IgD-negative memory B cell (primary cell): ENCODE measurements around the gene KCNMA1. TPM values are rescaled to one million over a fixed set of nuclear protein-coding genes. Genes with fewer than 3 reads are reported as not detected.

Experiments
- H3K27ac Mint-ChIP-seq, 3 donors: one replicate each; pipeline ENCODE4 v1.8.0; 2020 to 2022; ENCODE audit warnings: mild to moderate bottlenecking in 3 of 3, mixed read lengths in 3 of 3, moderate library complexity in 1 of 3
- H3K27me3 Mint-ChIP-seq: one replicate; pipeline ENCODE4 v1.8.0; 2021; ENCODE audit warnings: mixed read lengths
- H3K36me3 Mint-ChIP-seq: one replicate; pipeline ENCODE4 v1.8.0; 2020; ENCODE audit warnings: mild to moderate bottlenecking, mixed read lengths
- H3K4me1 Mint-ChIP-seq, 3 donors: one replicate each; pipeline ENCODE4 v1.8.0; 2020 to 2022; ENCODE audit warnings: mixed read lengths in 3 of 3, mild to moderate bottlenecking in 1 of 3
- H3K4me3 Mint-ChIP-seq, 4 donors: one replicate each; pipeline ENCODE4 v1.8.0; 2020 to 2022; ENCODE audit warnings: mild to moderate bottlenecking in 4 of 4, mixed read lengths in 4 of 4, moderate library complexity in 3 of 4
- H3K9me3 Mint-ChIP-seq, 3 donors: one replicate each; pipeline ENCODE4 v1.8.0; 2020 to 2021; ENCODE audit warnings: mixed read lengths in 3 of 3, mild to moderate bottlenecking in 1 of 3
- polyA plus RNA-seq: library from polyadenylated mRNA; unstranded; fragments of 300-500 nt; fragmentation: Illumina TruSeq; gene quantifications from one replicate; pipeline ENCODE4 v1.2.3, GENCODE V29; 2021

The KCNMA1 gene
- polyA plus RNA-seq, 1 donor from 2014 or later = 5.5 TPM

DNA sequence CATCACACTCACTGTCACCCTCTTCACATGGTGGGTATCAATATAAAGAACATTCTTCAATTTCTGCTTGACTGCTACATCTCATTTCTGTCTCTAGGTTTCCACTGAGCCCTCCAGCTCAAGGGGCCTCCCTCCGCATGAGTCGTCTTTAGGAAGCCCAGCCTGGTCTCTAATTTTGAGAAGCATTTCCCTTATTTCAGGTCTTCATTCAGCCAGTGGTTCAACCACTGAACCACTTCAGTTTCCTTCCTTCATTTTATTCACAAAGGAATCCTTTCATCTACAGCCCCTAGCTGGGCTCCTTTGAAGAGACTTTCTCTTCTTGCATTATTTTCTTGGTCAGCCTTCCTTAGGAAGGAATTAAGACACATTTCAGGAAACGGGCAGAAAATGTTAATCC is 257.4 kb downstream of the KCNMA1 start:
- H3K27ac Mint-ChIP-seq = no peak overlapping the region
- no peaks in the 10 kb centered on the region for H3K36me3 Mint-ChIP-seq
- H3K4me1 Mint-ChIP-seq = peaks cover 0 to 2% (median 0%) of the 10 kb centered on the region in 3 donors
- H3K4me3 Mint-ChIP-seq = no peak overlapping the region
- H3K9me3 Mint-ChIP-seq = no peaks in the 10 kb centered on the region
- peaks cover 7% of the 10 kb centered on the region for H3K27me3 Mint-ChIP-seq

DNA sequence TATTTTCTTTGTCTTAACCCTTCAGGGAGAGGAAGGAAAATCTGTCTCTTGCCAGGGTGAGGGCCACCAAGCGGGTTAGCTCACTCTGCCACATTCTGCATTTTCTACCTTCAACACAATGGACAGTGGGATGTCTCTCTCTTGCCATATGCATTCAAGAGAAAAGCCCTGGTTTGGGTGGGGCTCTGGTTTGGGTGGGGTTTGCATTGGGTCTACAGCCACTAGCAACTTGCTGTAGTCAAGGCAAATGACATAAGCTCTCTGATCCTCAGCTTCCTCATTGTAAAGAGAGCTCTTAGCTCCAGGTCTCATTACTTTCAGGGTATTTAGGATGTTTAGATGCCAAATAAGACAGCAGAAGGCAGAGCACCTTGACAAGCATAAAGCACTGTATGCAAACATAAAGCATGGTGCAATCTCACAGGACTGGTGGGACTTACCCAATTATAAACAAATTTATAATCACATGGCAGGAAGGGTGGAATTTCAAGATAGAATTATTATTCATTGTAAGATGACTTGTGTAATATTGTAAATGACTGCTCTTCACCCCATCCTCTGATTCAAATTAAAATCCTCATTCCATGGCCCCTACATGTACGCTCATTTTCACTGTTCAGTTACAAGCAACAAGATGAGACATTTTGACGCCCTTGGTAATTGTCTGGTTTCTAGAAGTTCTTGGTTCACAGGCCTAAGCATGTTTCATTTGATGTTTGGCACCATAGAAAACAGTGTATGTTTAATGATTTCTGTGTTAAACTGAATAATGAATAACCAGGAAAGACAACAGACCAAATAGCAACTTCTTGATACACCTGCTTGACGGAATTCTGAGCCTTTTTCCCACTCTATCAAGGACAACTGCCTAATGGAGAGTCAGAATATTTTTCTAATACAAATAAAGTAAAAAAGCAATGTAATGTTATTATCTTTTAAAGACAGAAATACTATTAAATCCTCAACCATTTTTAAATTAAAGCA is 258.9 kb downstream of the KCNMA1 start:
- Mint-ChIP-seq H3K4me3 (no peak overlapping the region), H3K27ac (no peak overlapping the region), H3K4me1 (peaks cover 0 to 2% (median 0%) of the 10 kb centered on the region in 3 donors), H3K27me3 (peaks cover 7% of the 10 kb centered on the region), H3K36me3 (no peaks in the 10 kb centered on the region), H3K9me3 (no peaks in the 10 kb centered on the region)

DNA sequence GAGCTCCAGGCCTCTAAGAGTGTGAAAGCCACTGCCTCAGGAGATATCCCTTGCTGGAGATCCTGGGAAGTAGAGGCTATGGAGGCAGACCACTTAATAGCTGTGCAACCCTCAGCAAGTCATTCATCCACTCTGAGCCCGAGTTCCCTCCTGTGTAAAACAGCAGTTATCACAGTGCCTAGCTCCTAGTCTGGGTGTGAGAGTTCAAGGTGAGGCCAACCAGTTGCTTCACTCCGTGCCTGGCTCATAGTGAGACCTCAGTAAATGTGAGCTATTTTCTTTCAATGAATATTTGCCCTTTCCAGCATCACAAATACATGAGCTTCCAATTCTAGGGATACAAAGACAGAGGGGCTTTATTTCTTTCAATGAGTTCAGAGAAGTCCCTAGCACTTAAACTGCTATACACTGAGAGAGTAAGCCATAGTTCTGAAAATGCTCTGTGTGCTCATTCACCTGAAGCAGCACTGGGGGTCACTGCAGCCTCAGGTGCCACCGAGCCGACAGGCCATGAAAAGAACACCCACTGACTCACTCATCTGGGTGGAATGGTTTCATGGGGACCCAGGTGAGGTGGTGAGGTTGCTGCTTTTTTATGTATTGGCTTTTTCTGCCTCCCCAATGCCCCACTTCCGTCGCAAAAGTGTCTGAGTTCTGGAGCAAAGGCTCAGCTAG is 259.8 kb downstream of the KCNMA1 start:
- H3K9me3 Mint-ChIP-seq = peaks cover 0 to 2% (median 0%) of the 10 kb centered on the region in 3 donors
- peaks cover 0 to 2% (median 0%) of the 10 kb centered on the region in 3 donors for H3K4me1 Mint-ChIP-seq
- H3K27me3 Mint-ChIP-seq = peaks cover 7% of the 10 kb centered on the region
- no peak overlapping the region for H3K27ac Mint-ChIP-seq
- no peaks in the 10 kb centered on the region for H3K36me3 Mint-ChIP-seq
- H3K4me3 Mint-ChIP-seq = no peak overlapping the region

DNA sequence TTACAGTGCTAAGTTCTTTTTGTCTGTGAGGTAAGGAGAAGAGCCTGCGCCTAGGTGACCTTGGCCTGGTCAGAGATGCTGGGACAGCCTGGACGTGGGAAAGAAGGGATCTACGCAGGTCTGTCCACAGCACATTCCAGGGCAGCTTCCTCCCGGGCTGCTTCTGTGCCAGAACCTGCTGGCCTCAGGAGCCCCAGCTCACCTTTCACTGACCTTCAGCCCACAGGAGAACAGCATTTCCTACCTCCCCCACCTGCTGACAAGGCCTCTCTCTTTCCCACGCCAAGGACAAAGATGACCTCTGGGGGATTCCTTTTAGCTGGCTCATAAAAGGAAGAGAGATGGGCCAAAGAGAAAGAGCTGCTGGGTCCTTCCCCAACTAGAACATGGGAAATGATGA is 260.6 kb downstream of the KCNMA1 start:
- Mint-ChIP-seq H3K27me3 (peaks cover 7% of the 10 kb centered on the region), H3K4me3 (no peak overlapping the region), H3K36me3 (no peaks in the 10 kb centered on the region), H3K4me1 (peaks cover 0 to 2% (median 0%) of the 10 kb centered on the region in 3 donors), H3K9me3 (peaks cover 0 to 2% (median 0%) of the 10 kb centered on the region in 3 donors), H3K27ac (no peak overlapping the region)

DNA sequence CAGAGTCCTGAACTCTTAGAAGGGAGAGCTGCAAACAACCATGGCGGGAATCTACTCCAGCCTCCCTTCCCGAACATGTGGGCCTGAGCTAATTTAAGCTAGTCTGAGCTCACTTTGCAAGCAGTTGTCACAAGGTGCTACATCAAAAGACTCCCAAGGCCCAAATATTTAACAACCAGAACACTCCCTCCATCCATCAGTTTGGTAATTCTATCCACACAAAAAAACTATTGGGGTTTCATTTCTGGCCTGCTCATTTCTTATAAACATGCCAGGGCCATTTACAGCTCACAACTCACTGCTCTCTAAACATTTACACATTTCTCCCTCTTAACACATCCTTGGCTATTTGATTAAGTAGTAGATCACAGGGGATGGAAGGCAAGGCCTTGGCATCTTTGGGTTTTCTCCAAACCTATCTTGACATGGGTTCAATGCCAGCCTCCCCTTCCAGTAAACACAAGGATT is 263.4 kb downstream of the KCNMA1 start:
- Mint-ChIP-seq H3K4me3 (no peak overlapping the region), H3K27ac (no peak overlapping the region), H3K27me3 (no peaks in the 10 kb centered on the region), H3K9me3 (peaks cover 0 to 2% (median 0%) of the 10 kb centered on the region in 3 donors), H3K4me1 (peaks cover 0 to 2% (median 0%) of the 10 kb centered on the region in 3 donors), H3K36me3 (no peaks in the 10 kb centered on the region)

DNA sequence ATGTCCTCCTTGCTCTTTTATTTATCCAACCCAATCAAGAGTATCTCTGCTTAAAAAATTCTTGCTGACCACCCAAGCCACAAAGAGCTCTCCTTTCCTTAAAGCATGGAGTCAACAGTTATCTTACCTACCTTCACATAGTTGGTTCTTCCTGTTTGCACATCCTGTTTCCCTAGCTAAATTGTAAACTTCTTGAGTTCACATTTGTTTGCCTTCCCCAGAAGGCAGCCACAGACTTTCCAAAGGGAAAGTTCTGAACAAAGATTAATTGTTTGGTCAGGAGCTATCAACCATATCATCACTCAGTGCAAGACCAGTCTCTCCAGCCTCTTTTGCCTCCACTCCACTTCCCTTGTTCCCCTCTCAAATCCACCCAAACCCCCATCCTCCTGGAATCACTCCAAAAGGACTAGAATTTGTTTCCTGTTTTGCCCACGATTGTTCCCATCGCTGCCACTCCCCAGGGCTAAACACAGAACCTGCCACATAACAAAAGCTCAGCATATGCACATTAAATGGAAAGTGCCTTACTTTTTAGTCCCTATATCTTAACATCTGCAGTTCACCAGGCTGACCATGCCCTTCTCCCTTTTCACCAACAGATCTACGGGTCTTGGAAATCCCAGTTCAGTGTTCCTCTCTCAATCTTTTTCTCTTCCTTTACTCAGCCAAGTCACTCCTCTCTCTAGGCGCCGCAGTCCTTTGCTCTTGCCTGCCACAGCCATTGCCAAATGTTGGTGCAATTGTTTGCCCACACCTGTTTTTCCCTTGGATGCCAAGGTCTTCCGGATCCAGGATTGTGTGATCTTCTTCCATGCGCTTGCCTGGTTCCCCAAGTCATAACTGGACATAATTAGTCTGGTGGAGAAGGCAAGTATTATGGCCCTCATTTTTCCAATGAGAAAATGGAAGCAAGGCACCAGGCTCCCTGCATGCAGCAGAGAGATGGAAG is 265.5 kb downstream of the KCNMA1 start:
- Mint-ChIP-seq H3K4me1 (peaks cover 0 to 2% (median 0%) of the 10 kb centered on the region in 3 donors), H3K4me3 (no peak overlapping the region), H3K27me3 (no peaks in the 10 kb centered on the region), H3K27ac (no peak overlapping the region), H3K9me3 (peaks cover 0 to 9% (median 3%) of the 10 kb centered on the region in 3 donors), H3K36me3 (peaks cover 3% of the 10 kb centered on the region)

DNA sequence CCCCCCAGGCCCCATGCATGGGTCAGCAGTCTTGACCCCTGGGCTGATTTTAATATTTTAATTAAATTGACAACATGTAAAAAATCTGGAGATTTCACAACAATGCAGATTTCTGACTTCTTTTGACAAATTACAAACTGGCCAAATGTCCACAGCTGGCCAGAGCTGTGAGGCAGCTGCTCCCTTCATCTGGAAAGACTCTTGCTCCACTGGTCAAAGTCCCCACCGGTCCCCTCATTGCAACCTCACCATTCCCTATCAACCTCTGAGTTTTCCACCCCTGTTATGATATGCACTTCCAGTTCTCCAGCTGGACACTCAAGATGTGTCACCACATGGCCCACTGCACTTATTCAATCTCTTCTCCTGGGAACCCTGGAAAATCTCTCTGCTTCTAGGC is 266.2 kb downstream of the KCNMA1 start:
- H3K27ac Mint-ChIP-seq = no peak overlapping the region
- H3K4me1 Mint-ChIP-seq = peaks cover 0 to 2% (median 0%) of the 10 kb centered on the region in 3 donors
- no peak overlapping the region for H3K4me3 Mint-ChIP-seq
- H3K27me3 Mint-ChIP-seq = no peaks in the 10 kb centered on the region
- H3K9me3 Mint-ChIP-seq = peaks cover 0 to 9% (median 3%) of the 10 kb centered on the region in 3 donors
- H3K36me3 Mint-ChIP-seq = peaks cover 3% of the 10 kb centered on the region

DNA sequence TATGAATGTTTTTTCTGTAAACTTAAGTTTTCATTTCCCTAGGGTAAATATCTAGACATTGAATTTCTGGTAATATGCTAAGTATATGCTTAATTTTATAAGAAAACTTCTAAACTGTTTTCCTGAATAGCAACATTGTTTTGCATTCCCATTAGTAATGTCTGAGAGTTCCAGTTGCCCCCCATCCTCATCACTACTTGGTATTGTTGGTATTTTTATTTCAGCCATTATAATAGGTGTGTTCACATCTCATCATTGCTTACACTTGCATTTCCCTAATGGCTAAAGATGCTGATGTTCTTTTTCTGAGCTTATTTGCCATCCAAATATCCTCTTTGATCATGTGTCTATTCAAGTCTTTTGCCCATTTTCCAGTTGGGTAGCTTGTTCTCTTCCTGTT is 269.6 kb downstream of the KCNMA1 start:
- H3K4me3 Mint-ChIP-seq = no peak overlapping the region
- peaks cover 0 to 2% (median 0%) of the 10 kb centered on the region in 3 donors for H3K4me1 Mint-ChIP-seq
- no peak overlapping the region for H3K27ac Mint-ChIP-seq
- H3K36me3 Mint-ChIP-seq = peaks cover 3% of the 10 kb centered on the region
- peaks cover 2% of the 10 kb centered on the region for H3K27me3 Mint-ChIP-seq
- H3K9me3 Mint-ChIP-seq = peaks cover 0 to 8% (median 3%) of the 10 kb centered on the region in 3 donors

DNA sequence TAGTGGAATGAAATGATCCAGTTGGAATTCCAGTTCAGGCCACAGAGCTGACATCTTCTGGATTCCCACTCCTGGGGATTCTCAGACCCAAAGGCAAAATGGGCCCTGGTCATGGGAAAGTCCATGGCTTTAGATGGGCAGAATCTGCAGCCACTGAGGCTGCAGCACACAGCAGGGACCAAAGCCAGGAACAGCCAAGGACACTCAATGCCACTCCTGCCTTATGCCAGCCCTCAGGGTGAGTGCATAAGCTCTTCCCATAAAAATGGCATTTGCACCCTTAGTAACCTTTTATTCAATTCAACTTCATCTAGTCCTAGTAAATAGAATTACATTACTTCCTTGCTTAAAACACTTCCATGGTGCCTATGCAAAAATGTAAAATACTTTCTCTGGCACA is 274.4 kb downstream of the KCNMA1 start:
- H3K36me3 Mint-ChIP-seq = no peaks in the 10 kb centered on the region
- no peaks in the 10 kb centered on the region for H3K4me1 Mint-ChIP-seq
- H3K27ac Mint-ChIP-seq = no peak overlapping the region
- H3K9me3 Mint-ChIP-seq = peaks cover 0 to 5% (median 3%) of the 10 kb centered on the region in 3 donors
- peaks cover 5% of the 10 kb centered on the region for H3K27me3 Mint-ChIP-seq
- no peak overlapping the region for H3K4me3 Mint-ChIP-seq

DNA sequence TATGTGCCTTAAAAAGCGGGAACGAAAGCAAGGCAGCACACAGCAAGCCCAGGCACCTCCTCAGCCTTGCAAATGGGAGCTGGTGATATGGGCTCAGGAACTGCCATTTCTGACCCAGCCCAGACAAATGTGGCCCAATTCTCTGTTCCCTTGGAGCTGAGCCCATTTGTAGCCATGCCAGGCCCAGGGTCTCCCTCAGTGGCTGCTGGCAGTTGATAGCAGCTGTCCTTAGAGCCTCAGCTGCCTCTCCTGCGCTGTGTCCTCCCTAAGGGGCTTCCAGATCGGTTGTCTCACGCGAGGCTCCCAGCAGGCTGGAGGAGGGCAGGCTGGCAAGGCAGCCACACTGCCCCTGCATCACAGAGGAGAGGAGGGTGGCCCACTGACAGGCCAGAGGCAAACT is 275.8 kb downstream of the KCNMA1 start:
- peaks cover 5% of the 10 kb centered on the region for H3K27me3 Mint-ChIP-seq
- H3K4me1 Mint-ChIP-seq = no peaks in the 10 kb centered on the region
- H3K27ac Mint-ChIP-seq = no peak overlapping the region
- H3K4me3 Mint-ChIP-seq = no peak overlapping the region
- no peaks in the 10 kb centered on the region for H3K9me3 Mint-ChIP-seq
- H3K36me3 Mint-ChIP-seq = no peaks in the 10 kb centered on the region

DNA sequence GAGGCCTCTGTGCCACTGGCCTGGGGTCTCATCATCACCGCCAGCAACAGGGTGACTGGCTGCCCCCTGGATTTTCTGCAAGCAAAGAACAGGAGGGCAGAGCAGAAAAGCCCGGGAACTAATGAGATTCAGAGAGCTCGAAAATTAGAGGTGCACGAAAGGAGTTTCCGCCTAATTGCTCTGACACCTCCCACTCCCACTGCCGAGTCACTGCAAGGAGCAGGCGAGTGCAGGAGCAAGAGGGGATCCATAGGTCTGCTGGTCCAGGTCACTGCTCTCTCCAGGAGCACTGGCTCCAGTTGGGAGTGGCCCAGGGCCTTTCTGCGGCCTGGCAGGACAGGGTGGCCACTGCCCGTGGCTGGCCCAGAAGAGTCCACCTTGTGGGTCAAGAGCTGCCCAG is 276.2 kb downstream of the KCNMA1 start:
- Mint-ChIP-seq H3K36me3 (no peaks in the 10 kb centered on the region), H3K9me3 (no peaks in the 10 kb centered on the region), H3K27ac (no peak overlapping the region), H3K4me3 (no peak overlapping the region), H3K27me3 (peaks cover 5% of the 10 kb centered on the region), H3K4me1 (no peaks in the 10 kb centered on the region)

DNA sequence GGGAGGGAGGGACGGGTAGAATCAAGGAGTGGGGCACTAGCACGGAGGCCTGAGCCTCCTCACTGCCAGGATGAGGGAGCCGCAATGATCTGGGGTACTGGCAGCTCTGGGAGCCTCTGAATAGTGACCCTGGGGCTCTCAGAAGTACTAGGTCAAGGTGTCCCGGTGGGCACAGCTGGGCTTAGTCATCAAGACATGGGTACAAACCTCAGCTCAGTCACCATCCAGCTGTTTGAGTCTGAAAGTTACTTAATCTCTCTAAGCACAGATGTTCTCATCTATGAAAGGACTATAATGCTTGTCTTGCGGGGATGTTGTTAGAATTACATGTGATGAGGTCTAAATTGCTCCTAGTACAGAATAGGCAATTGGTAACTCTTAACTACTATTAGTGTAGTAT is 276.8 kb downstream of the KCNMA1 start:
- no peak overlapping the region for H3K27ac Mint-ChIP-seq
- no peaks in the 10 kb centered on the region for H3K36me3 Mint-ChIP-seq
- no peaks in the 10 kb centered on the region for H3K4me1 Mint-ChIP-seq
- no peaks in the 10 kb centered on the region for H3K9me3 Mint-ChIP-seq
- peaks cover 5% of the 10 kb centered on the region for H3K27me3 Mint-ChIP-seq
- H3K4me3 Mint-ChIP-seq = no peak overlapping the region

DNA sequence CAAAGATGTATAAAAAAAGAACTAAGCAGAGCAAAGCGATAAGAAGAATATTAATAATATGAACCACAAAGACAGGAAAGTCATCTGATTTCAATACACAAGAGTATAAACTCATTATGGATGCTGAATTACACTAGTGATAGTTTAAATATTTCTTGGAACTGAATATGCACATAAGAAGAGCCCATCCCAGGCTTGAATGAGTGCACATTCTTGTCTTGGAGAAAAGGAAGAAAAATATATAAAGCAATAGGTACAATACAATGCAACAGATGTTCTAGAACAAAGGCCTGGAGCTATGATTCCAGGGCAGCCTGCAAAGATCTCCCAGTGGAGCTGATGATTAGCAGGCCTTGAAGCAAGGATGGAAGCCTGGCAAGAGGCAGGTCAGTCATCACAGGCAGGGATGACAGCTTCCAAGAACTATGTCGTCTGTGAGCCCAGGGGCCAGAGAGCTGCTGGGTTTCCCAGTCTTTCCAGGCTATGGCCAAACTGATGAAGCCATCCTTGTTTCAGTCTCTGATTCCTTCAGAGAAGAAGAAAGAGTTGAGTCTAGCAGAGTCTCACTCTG is 277.6 kb downstream of the KCNMA1 start:
- no peaks in the 10 kb centered on the region for H3K4me1 Mint-ChIP-seq
- H3K27me3 Mint-ChIP-seq = peaks cover 5% of the 10 kb centered on the region
- H3K27ac Mint-ChIP-seq = no peak overlapping the region
- no peaks in the 10 kb centered on the region for H3K36me3 Mint-ChIP-seq
- no peaks in the 10 kb centered on the region for H3K9me3 Mint-ChIP-seq
- H3K4me3 Mint-ChIP-seq = no peak overlapping the region

DNA sequence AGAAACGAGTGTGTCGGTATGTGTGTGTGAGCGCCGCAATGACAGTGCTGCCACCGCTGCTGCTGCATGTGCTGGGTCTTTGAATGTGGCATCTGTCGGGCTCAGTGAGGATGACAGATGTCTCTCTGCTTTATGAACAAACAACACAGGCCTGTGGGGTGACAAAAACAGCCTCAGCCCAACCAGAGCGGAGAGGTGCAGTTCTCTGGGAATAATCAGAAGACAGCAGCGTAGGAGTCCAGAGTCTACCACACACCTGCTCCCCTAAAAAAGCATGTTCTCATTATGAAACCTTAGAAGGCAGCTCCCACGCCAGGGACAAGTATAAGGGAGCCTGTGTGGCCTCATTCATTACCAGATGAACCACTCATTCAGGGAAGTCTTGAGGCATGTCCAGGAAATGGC is 278.3 kb downstream of the KCNMA1 start:
- Mint-ChIP-seq H3K9me3 (no peaks in the 10 kb centered on the region), H3K27ac (no peak overlapping the region)

More for the DNA sequence above, 278.3 kb downstream of the KCNMA1 start:
- peak overlapping the region in 1 of 4 donors; percentile 45 for H3K4me3 Mint-ChIP-seq
- H3K27me3 Mint-ChIP-seq = peaks cover 5% of the 10 kb centered on the region
- H3K36me3 Mint-ChIP-seq = no peaks in the 10 kb centered on the region
- no peaks in the 10 kb centered on the region for H3K4me1 Mint-ChIP-seq
